Esophagus muscularis mucosa (tissue), 4 donors: ENCODE data around the gene DNAJB1. TPM values are rescaled to one million over a fixed set of nuclear protein-coding genes. Genes with fewer than 3 reads are reported as not detected.

ENCODE experiments used
- DNase-seq: peaks from one replicate; pipeline ENCODE4 v3.0.0-alpha.2; 2017; ENCODE audit errors: extremely low spot score
- H3K27ac ChIP-seq, 4 donors: fragments of 200-600 bp; sonication (generic); replicated peaks in 1 of 4; 1 replicate in 3 of 4; 2 replicates in 1 of 4; pipeline ENCODE4 v1.5.1; 2016 to 2019; ENCODE audit warnings: mild to moderate bottlenecking in 1 of 4
- H3K27me3 ChIP-seq, 4 donors: fragments of 200-600 bp; sonication (generic); one replicate each; pipeline versions ENCODE4 v1.5.1 to v1.6.0; 2016 to 2019
- H3K36me3 ChIP-seq, 4 donors: fragments of 200-600 bp; sonication (generic); one replicate each; pipeline ENCODE4 v1.5.1; 2016 to 2019
- H3K4me1 ChIP-seq, 4 donors: fragments of 200-600 bp; sonication (generic); one replicate each; pipeline ENCODE4 v1.5.1; 2016 to 2019
- H3K4me3 ChIP-seq, 4 donors: fragments of 200-600 bp; sonication (generic); 1 replicate in 2 of 4; 2 replicates in 2 of 4; pipeline ENCODE4 v1.5.1; 2016 to 2019; ENCODE audit warnings: mild to moderate bottlenecking in 4 of 4, moderate library complexity in 1 of 4
- H3K9me3 ChIP-seq, 4 donors: fragments of 200-600 bp; sonication (generic); 1 replicate in 3 of 4; 2 replicates in 1 of 4; pipeline ENCODE4 v1.5.1; 2016 to 2019
- EP300 ChIP-seq: sonication (generic); formaldehyde crosslinking; IDR thresholded peaks from one replicate; pipeline ENCODE4 v1.6.1; 2017; ENCODE audit warnings: antibody characterized with exemption
- POLR2A ChIP-seq: fragments of 450-650 bp; IDR thresholded peaks from one replicate; pipeline ENCODE4 v1.6.1; 2017; ENCODE audit warnings: antibody characterized with exemption, moderate library complexity, mild to moderate bottlenecking, low read depth
- POLR2AphosphoS5 ChIP-seq, 2 donors: sonication (generic); formaldehyde crosslinking; IDR thresholded peaks; one replicate each; pipeline ENCODE4 v1.6.1; 2017; ENCODE audit warnings: antibody characterized with exemption in 2 of 2
- WGBS: methylation state at CpG from one replicate; pipeline ENCODE4 v1.1.5; 2018; 5-methylcytosine and 5-hydroxymethylcytosine counted together
- intact Hi-C: fragments of 100-400 bp; cut with DNase I; formaldehyde crosslinking; loops from one replicate; pipeline ENCODE4 v1.15.1; 2023
- total RNA-seq, 4 donors: library from RNA; depleted of rRNA; stranded (reverse); fragments of >200 nt; gene quantifications; one replicate each; pipeline versions ENCODE4 v1.1.0 to v1.2.1, GENCODE V29; 2016
- TF ChIP-seq, protein P1 (sequence below), 3 experiments: fragments of 200-600 bp in 2 of 3; fragments of 450-650 bp in 1 of 3; sonication (generic) in 2 of 3; IDR thresholded peaks; one replicate each; pipeline ENCODE4 v1.5.1; 2017 to 2019; ENCODE audit warnings: antibody characterized with exemption in 3 of 3, mild to moderate bottlenecking in 2 of 3, moderate library complexity in 1 of 3

Gene DNAJB1
- total RNA-seq, 4 donors from 2014 or later, result 50.3 to 102 (median 86.3) TPM

DNA sequence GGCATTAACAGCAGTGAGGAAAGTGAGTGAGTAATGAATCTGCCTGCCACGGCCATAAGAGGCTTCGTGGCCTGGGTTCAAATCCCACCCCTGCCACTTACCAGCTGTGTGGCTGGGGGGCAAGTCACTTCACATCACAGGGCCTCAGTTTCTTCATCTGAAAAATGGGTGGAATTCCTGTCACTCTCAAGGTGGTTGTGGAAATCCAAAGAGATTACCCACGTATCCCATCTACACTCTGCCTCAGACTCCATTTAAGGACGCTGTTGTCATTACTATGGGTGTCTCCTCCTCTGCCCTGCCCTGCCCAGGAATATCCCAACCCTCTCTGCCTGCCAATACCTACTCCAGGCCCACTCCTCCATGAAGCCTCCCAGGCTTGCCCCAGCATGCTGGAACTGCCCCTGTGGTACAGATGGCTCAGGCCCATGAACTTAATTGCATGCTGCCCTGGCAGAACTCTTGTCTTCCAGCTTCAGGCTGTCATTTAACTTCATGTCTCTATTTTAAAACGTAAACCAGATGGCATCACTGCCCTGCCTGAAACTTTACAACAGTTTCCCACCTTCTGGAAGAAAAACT is 25.4 kb downstream of the DNAJB1 start:
- WGBS, result 79% methylated on average over 5 of the region's 5 CpGs
- H3K4me3 ChIP-seq, result no peak overlapping the region
- TF ChIP-seq, protein P1, sequence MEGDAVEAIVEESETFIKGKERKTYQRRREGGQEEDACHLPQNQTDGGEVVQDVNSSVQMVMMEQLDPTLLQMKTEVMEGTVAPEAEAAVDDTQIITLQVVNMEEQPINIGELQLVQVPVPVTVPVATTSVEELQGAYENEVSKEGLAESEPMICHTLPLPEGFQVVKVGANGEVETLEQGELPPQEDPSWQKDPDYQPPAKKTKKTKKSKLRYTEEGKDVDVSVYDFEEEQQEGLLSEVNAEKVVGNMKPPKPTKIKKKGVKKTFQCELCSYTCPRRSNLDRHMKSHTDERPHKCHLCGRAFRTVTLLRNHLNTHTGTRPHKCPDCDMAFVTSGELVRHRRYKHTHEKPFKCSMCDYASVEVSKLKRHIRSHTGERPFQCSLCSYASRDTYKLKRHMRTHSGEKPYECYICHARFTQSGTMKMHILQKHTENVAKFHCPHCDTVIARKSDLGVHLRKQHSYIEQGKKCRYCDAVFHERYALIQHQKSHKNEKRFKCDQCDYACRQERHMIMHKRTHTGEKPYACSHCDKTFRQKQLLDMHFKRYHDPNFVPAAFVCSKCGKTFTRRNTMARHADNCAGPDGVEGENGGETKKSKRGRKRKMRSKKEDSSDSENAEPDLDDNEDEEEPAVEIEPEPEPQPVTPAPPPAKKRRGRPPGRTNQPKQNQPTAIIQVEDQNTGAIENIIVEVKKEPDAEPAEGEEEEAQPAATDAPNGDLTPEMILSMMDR (IDR thresholded peaks at IDR 0.05), result no peak
- TF ChIP-seq POLR2A (no peak), EP300 (no peak), POLR2AphosphoS5 (IDR thresholded peaks at IDR 0.05) (no peak)
- no peaks in the 10 kb centered on the region for H3K27me3 ChIP-seq
- no peak for DNase-seq
- H3K36me3 ChIP-seq, result peaks cover 5 to 50% (median 41%) of the 10 kb centered on the region in 4 donors
- peaks cover 25 to 51% (median 37%) of the 10 kb centered on the region in 4 donors for H3K4me1 ChIP-seq
- no peak overlapping the region for H3K27ac ChIP-seq
- no peaks in the 10 kb centered on the region for H3K9me3 ChIP-seq
- intact Hi-C loops, result no loop called here

DNA sequence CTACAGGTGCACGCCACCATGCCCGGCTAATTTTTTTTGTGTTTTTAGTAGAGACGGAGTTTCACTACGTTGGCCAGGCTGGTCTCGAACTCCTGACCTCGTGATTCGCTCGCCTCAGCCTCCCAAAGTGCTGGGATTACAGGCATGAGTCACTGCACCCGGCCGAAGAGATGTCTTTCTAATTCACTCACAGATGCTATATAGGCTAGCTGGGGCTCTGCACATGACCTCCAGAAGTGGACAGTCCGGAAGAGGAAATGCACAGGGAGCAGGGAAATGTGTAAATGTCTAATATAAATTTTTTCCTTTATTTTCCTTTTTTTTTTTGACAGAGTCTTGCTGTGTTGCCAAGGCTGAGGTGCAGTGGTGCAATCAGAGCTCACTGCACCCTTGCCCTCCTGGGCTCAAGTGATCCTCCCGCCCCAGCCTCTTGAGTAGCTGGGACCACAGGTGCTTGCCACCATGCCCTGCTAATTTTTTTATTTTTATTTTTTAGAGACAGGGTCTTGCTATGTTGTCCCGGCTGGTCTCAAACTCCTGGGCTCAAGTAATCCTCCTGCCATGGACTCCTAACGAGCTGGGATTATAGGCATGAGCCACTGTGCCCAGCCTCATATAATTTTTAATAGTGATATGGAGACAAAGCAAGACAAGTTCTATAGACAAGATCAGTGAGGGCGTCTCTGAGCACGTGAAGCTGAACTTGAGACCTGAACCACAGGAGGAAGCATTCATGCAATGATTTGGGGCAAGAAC is 30.6 kb downstream of the DNAJB1 start:
- TF ChIP-seq POLR2AphosphoS5 (IDR thresholded peaks at IDR 0.05), result no peak
- TF ChIP-seq EP300, result no peak
- DNase-seq, result no peak
- H3K4me1 ChIP-seq, result peaks cover 0 to 5% (median 1%) of the 10 kb centered on the region in 4 donors
- H3K4me3 ChIP-seq, result no peak overlapping the region
- intact Hi-C loops, result no loop called here
- WGBS, result 92% methylated on average over 14 of the region's 16 CpGs
- H3K27ac ChIP-seq, result no peak overlapping the region
- no peaks in the 10 kb centered on the region for H3K9me3 ChIP-seq
- H3K27me3 ChIP-seq, result no peaks in the 10 kb centered on the region
- H3K36me3 ChIP-seq, result peaks cover 10 to 89% (median 60%) of the 10 kb centered on the region in 4 donors

DNA sequence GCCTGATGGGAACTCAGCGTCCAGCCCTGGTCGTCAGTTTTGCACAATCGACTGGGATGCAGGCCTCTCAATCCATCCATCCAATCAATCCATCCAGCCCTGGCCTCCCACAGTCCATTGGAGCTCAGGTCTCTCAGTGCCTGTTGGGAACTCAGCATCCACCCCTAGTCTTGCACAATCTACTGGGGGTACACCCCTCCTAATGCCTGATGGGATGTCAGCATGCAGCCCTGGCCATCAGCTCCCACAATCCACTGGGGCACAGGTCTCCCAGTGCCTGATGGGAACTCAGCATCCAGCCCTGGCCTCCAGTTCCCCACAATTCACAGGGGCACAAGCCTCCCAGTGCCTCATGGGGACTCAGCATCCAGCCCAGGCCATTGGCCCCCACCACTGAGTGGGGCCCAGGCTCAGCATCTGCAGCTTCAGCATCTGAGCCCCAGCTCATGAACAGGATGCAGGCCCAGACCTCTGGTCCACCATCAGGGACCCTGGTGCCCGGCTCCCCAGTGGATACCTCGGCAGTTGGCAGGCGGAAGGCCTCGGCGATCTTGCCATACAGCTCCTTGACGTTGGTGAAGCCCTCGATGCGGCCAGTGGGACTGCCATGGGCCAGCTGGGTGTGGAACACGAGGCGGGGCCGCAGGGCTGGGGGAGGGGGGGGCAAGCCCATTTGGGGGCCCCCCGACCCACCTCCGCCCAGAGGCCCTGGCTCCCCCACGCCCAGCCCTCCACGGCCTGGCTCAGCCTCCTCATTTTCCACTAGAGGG is 35.8 kb downstream of the DNAJB1 start:
- H3K36me3 ChIP-seq, result peaks cover 20 to 87% (median 61%) of the 10 kb centered on the region in 4 donors
- intact Hi-C loops, result no loop called here

DNA sequence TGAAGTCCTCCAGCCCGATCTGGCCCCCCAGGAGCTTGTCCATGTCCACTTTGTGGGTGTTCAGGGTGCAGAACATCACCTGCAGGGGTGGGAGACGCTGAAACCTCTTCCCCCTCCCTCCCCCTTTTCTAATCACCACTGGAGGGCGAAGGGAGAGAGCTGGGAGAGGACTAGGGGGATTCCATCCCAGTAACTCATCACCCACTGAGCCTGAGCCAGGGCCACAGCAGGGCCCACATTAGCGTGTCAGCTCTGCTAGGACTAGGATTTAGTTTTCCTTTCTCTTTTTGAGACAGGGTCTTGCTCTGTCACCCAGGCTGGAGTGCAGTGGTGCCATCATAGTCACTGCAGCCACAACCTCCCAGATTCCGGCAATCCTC is 37.5 kb downstream of the DNAJB1 start:
- H3K27ac ChIP-seq, result no peak overlapping the region
- no peaks in the 10 kb centered on the region for H3K9me3 ChIP-seq
- intact Hi-C loops, result no loop called here
- no peak overlapping the region for H3K4me3 ChIP-seq
- TF ChIP-seq POLR2A, result no peak
- no peak for TF ChIP-seq POLR2AphosphoS5 (IDR thresholded peaks at IDR 0.05)
- TF ChIP-seq EP300, result no peak
- TF ChIP-seq, protein P1 (IDR thresholded peaks at IDR 0.05), result no peak
- 83% methylated on average over 4 of the region's 5 CpGs for WGBS
- H3K27me3 ChIP-seq, result peaks cover 0 to under 1% (median 0%) of the 10 kb centered on the region in 4 donors
- H3K36me3 ChIP-seq, result peaks cover 20 to 78% (median 60%) of the 10 kb centered on the region in 4 donors
- no peak for DNase-seq
- H3K4me1 ChIP-seq, result peaks cover under 1 to 39% (median 28%) of the 10 kb centered on the region in 4 donors

More for the DNA sequence above, 35.8 kb downstream of the DNAJB1 start:
- Histone ChIP-seq H3K27me3 (no peaks in the 10 kb centered on the region), H3K9me3 (no peaks in the 10 kb centered on the region), H3K4me3 (no peak overlapping the region), H3K27ac (no peak overlapping the region), H3K4me1 (peaks cover 0 to 28% (median 14%) of the 10 kb centered on the region in 4 donors)
- DNase-seq, result no peak
- no CpG with 5 or more reads among the region's 18 CpGs for WGBS
- TF ChIP-seq, protein P1 (IDR thresholded peaks at IDR 0.05), result no peak
- no peak for TF ChIP-seq POLR2AphosphoS5 (IDR thresholded peaks at IDR 0.05)
- TF ChIP-seq POLR2A, result no peak
- TF ChIP-seq EP300, result no peak
